Common myeloid progenitor, CD34-positive (primary cell): Measurements from ENCODE around the gene KRT2.

ENCODE experiments used
- CTCF ChIA-PET: fragments of 350-600 bp; sonication (Branson Sonifier 250); formaldehyde crosslinking; loops from one replicate; lab custom pipeline; 2021; ENCODE audit warnings: antibody characterized with exemption; lab: Charles Lee
- POLR2A ChIA-PET: fragments of 350-600 bp; sonication (Branson Sonifier 250); formaldehyde crosslinking; loops from one replicate; lab custom pipeline; 2021; ENCODE audit warnings: antibody characterized with exemption; lab: Charles Lee
- DNase-seq, 3 donors: peaks; one replicate each; pipeline versions ENCODE4 v3.0.0 to v3.0.0-alpha.2; 2013
- H3K27ac ChIP-seq, 2 experiments: 1 replicate in 1 of 2; 2 replicates in 1 of 2; pipeline ENCODE4 v1.7.0; 2013; ENCODE audit warnings: inconsistent platforms in 2 of 2, low read length in 2 of 2, mild to moderate bottlenecking in 2 of 2, low read depth in 1 of 2, moderate library complexity in 1 of 2; ENCODE audit not compliant: severe bottlenecking in 2 of 2, insufficient read depth in 1 of 2, poor library complexity in 1 of 2
- H3K27me3 ChIP-seq, 5 experiments: replicated peaks in 2 of 5; 1 replicate in 3 of 5; 2 replicates in 2 of 5; pipeline versions ENCODE4 v1.6.1 to v1.7.0; 2013; ENCODE audit warnings: low read length in 4 of 5, mild to moderate bottlenecking in 2 of 5, moderate library complexity in 2 of 5, inconsistent platforms in 1 of 5; ENCODE audit not compliant: insufficient read depth in 5 of 5, control insufficient read depth in 4 of 5
- H3K36me3 ChIP-seq, 4 experiments: 1 replicate in 2 of 4; 2 replicates in 2 of 4; pipeline versions ENCODE4 v1.6.1 to v1.7.0; 2013; ENCODE audit warnings: low read length in 3 of 4, control low read depth in 1 of 4, mild to moderate bottlenecking in 1 of 4; ENCODE audit not compliant: control insufficient read depth in 4 of 4, insufficient read depth in 4 of 4
- H3K4me1 ChIP-seq, 4 experiments: 1 replicate in 3 of 4; 2 replicates in 1 of 4; pipeline versions ENCODE4 v1.6.1 to v1.7.1; 2013; ENCODE audit warnings: low read length in 3 of 4, mild to moderate bottlenecking in 3 of 4, control low read depth in 1 of 4, inconsistent platforms in 1 of 4, moderate library complexity in 1 of 4; ENCODE audit not compliant: control insufficient read depth in 4 of 4, insufficient read depth in 4 of 4; ENCODE audit errors: control extremely low read depth in 1 of 4
- H3K4me3 ChIP-seq, 7 experiments: 1 replicate in 4 of 7; 2 replicates in 3 of 7; pipeline versions ENCODE4 v1.5.1 to v1.7.0; 2013; ENCODE audit warnings: mild to moderate bottlenecking in 7 of 7, low read length in 6 of 7, moderate library complexity in 6 of 7, inconsistent platforms in 2 of 7, low read depth in 2 of 7, control low read depth in 1 of 7; ENCODE audit not compliant: insufficient read depth in 4 of 7, control insufficient read depth in 1 of 7; ENCODE audit errors: extremely low read depth in 1 of 7
- H3K9me3 ChIP-seq, 5 experiments: 1 replicate in 4 of 5; 2 replicates in 1 of 5; pipeline versions ENCODE4 v1.6.1 to v1.7.1; 2013; ENCODE audit warnings: low read length in 4 of 5, mild to moderate bottlenecking in 2 of 5, inconsistent platforms in 1 of 5, low read depth in 1 of 5, moderate library complexity in 1 of 5; ENCODE audit not compliant: control insufficient read depth in 4 of 5, insufficient read depth in 2 of 5; ENCODE audit errors: control extremely low read depth in 1 of 5
- WGBS: methylation state at CpG from one replicate; pipeline ENCODE4 v1.1.5; 2013; ENCODE audit not compliant: insufficient coverage; 5-methylcytosine and 5-hydroxymethylcytosine counted together

Gene KRT2

DNA sequence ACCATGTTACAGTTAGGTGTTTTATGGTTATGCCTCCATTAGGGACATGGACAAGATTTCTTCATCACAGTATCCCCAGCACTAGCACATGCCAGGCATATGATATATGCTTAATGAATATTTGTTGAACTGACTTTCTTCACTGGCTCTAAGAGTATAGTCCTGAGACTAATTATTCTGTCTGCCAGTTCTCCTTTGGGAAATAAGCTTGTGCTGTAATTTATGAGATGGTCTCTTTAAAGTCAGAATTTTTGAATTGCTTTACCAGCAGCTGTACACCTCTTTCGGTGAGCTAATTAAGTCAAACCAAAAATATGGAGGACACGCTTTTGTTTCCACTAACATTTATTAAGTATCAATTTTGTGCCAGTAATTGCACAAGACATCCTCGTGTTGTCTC, 45.9 kb downstream of the KRT2 start:
- DNase-seq: no peak
- peaks cover 3 to 13% (median 8%) of the 10 kb centered on the region in 4 experiments for H3K4me1 ChIP-seq
- WGBS: 0% methylated on average over 1 of the region's 3 CpGs
- no peaks in the 10 kb centered on the region for H3K36me3 ChIP-seq
- CTCF ChIA-PET: interaction anchor here (0.7 to 2.0 kb wide), 2 partner anchors 9 to 14 kb away, joined by 3 to 5 read pairs; no protein-coding TSS in a partner anchor
- no peak overlapping the region for H3K27ac ChIP-seq
- POLR2A ChIA-PET: no interaction called here
- H3K9me3 ChIP-seq: no peaks in the 10 kb centered on the region
- peaks cover 0 to 19% (median 14%) of the 10 kb centered on the region in 5 experiments for H3K27me3 ChIP-seq
- no peak overlapping the region for H3K4me3 ChIP-seq

DNA sequence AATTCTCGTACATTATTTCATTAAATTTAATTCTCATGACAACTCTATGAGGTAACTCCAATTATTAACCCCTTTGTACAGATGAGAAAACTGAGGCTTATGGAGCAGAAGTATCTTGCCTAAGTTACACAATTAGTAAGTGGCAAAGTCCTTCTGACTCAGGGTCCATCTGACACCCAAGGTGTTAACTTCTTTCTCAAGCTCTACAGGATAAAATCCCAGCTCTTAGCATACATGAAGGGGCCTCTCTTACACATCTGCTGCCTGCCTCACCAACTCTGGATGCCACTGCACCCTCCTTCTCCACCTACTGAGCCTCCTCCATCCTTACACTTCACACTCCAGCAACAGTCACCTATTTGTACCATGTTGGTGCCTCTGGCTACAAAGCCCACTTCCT, 46.5 kb downstream of the KRT2 start:
- no peak for DNase-seq
- Histone ChIP-seq H3K27me3 (peaks cover 0 to 25% (median 14%) of the 10 kb centered on the region in 5 experiments), H3K4me1 (peaks cover under 1 to 13% (median 7%) of the 10 kb centered on the region in 4 experiments), H3K27ac (no peak overlapping the region), H3K4me3 (no peak overlapping the region), H3K9me3 (no peaks in the 10 kb centered on the region), H3K36me3 (no peaks in the 10 kb centered on the region)
- ChIA-PET POLR2A (no interaction called here), CTCF (interaction anchor here (1.0 to 2.0 kb wide), 2 partner anchors 14 to 267 kb away, joined by 3 to 5 read pairs; no protein-coding TSS in a partner anchor)
- WGBS: 100% methylated on average over 1 of the region's 1 CpG

DNA sequence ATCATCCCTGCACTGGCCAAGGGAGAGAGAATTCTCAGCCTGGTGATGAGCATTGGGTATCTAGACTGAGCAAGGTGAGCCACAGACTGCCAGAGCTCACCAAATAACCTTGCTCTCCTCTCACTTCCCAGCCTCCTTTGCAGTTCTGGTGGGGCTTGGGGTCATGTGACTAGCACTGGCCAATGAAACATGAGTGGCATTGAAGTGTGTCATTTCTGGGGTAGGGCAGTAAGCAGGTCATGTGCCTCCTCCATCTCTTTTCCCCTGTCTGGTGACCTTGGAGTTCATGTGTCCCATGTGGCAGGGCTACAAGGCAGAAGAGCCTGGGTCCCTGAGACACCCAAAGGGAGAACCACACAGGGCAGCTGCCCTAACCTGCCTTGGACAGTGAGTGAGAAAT, 47.2 kb downstream of the KRT2 start:
- Histone ChIP-seq H3K9me3 (no peaks in the 10 kb centered on the region), H3K27me3 (peaks cover 0 to 31% (median 14%) of the 10 kb centered on the region in 5 experiments), H3K36me3 (no peaks in the 10 kb centered on the region), H3K27ac (no peak overlapping the region), H3K4me1 (peaks cover 0 to 7% (median 4%) of the 10 kb centered on the region in 4 experiments), H3K4me3 (no peak overlapping the region)
- no peak for DNase-seq
- CTCF ChIA-PET: interaction anchor here (1.0 kb wide), 1 partner anchor 268 kb away, joined by 3 read pairs; no protein-coding TSS in a partner anchor
- POLR2A ChIA-PET: no interaction called here

DNA sequence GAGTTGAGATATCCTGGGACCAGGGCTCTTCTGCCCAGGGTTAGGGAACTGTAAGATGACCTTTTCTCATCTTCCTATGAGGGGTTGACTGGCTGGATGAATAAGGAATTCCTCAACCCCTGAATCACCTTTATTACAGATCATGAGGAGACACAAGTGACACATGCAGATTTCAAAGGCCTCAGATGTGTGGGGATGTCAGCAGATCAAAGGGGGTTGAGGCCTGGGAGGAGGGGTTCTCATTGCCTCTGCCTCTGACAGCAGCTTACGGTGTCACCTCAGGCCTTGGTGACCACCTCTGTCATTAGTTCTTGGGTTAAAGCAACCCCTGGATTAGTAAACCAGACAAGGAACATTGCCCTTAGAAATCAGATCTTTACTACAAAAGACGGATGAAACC, 48.7 kb downstream of the KRT2 start:
- H3K36me3 ChIP-seq: no peaks in the 10 kb centered on the region
- H3K4me3 ChIP-seq: no peak overlapping the region
- ChIA-PET CTCF (no interaction called here), POLR2A (no interaction called here)
- H3K4me1 ChIP-seq: peaks cover 0 to 6% (median 4%) of the 10 kb centered on the region in 4 experiments
- no peak for DNase-seq
- no CpG with 5 or more reads among the region's 2 CpGs for WGBS
- H3K27me3 ChIP-seq: peaks cover 2 to 45% (median 19%) of the 10 kb centered on the region in 5 experiments
- H3K27ac ChIP-seq: no peak overlapping the region
- H3K9me3 ChIP-seq: no peaks in the 10 kb centered on the region

DNA sequence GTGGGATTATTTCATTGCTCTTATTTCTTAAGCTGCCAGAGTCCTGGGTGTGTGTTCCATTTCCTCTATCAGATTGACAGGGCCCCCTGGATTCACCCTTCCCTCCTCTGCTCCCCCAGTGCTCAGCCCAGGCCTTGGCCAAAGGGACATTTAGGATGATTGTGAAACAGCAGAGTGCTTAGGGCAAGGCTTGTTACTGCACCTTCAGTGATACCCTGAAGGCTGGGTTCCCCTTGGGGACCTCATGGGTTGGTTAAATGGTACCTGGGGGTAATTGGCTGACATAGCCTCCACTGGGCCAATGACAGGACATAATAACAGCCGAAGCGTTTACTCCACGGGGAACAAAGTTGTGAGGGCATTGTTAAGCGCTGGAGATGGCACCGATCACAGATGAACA, 49.5 kb downstream of the KRT2 start:
- H3K4me1 ChIP-seq: peaks cover 0 to 6% (median 4%) of the 10 kb centered on the region in 4 experiments
- H3K4me3 ChIP-seq: no peak overlapping the region
- ChIA-PET POLR2A (no interaction called here), CTCF (no interaction called here)
- peaks cover 2 to 45% (median 24%) of the 10 kb centered on the region in 5 experiments for H3K27me3 ChIP-seq
- H3K27ac ChIP-seq: no peak overlapping the region
- H3K9me3 ChIP-seq: no peaks in the 10 kb centered on the region
- WGBS: 97% methylated on average over 5 of the region's 5 CpGs
- DNase-seq: no peak
- no peaks in the 10 kb centered on the region for H3K36me3 ChIP-seq

DNA sequence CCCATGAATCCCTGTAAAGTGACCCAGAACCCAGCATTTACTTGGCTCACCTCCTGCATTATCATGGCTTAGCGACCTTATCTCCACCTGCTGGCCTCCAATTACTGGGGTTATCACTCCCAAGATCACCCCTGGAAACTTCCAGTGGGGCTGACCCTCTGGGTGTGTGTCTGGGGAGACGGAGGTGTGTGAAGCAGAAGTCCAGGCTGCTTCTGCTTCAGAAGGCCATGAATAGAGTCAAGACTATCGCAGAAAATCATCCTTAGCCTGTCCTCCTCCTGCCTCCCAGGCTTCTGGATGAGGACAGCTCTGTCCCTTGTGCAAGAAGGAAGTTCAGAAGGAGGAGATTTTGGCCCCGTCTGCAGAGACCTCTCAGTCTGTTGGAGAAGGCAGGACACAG, 50.3 kb downstream of the KRT2 start:
- H3K9me3 ChIP-seq: no peaks in the 10 kb centered on the region
- 83% methylated on average over 2 of the region's 4 CpGs for WGBS
- peaks cover 0 to 6% (median 4%) of the 10 kb centered on the region in 4 experiments for H3K4me1 ChIP-seq
- H3K27me3 ChIP-seq: peaks cover 2 to 45% (median 26%) of the 10 kb centered on the region in 5 experiments
- ChIA-PET POLR2A (no interaction called here), CTCF (no interaction called here)
- DNase-seq: no peak
- no peaks in the 10 kb centered on the region for H3K36me3 ChIP-seq
- no peak overlapping the region for H3K4me3 ChIP-seq
- no peak overlapping the region for H3K27ac ChIP-seq

DNA sequence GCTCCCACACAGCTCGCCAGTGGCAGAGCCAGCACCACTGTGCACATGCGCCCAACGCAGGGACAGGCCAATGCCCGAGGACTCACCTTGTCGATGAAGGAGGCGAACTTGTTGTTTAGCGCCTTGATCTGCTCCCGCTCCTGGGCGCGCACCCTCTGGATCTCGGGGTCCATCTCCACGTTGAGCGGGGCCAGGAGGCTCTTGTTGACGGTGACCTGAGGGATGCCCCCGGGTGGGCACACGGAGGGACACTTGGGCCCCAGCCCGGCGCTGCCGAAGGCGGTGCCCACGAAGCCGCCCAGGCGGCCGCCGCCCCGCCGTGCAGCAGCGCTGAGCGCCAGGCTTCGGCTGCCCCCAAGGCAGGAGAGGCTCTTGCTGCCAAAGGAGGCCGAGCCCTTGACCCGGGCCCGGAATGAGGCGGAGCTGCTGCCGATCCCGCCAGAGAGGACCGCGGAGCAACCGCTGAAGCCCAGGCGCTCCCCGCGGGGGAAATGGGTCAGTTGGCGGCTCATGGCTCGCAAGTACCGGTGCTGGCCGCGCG, 51.0 kb downstream of the KRT2 start, which contains the start of gene KRT72:
Gene KRT72 (minus strand): TSS at position 523 of the 541 bp plus-strand sequence. CDS start 11 bp downstream, at position 512.
- peaks cover 2 to 45% (median 27%) of the 10 kb centered on the region in 5 experiments for H3K27me3 ChIP-seq
- 20% methylated on average over 31 of the region's 48 CpGs for WGBS
- POLR2A ChIA-PET: no interaction called here

More for the DNA sequence above, 51.0 kb downstream of the KRT2 start, which contains the start of gene KRT72:
- DNase-seq: peak in 2 of 3 donors; percentile 19 to 28
- no peaks in the 10 kb centered on the region for H3K9me3 ChIP-seq
- H3K4me3 ChIP-seq: peak within 1 kb of the TSS in 1 of 7 experiments; percentile 12
- H3K36me3 ChIP-seq: no peaks in the 10 kb centered on the region
- CTCF ChIA-PET: no interaction called here
- H3K4me1 ChIP-seq: peaks cover 0 to 6% (median 4%) of the 10 kb centered on the region in 4 experiments
- H3K27ac ChIP-seq: no peak within 1 kb of the TSS
